SK-N-SH (cell line): Measurements from ENCODE around the gene GUCY2F.

ENCODE experiments used
- CTCF ChIP-seq: fragments of 200-600 bp; sonication (generic); IDR thresholded peaks from 2 replicates; pipeline ENCODE4 v1.6.1; 2017; ENCODE audit warnings: antibody characterized with exemption, mild to moderate bottlenecking, moderate library complexity
- EP300 ChIP-seq, 2 experiments: IDR thresholded peaks; 2 replicates each; pipeline versions ENCODE4 v1.4.0 to v1.6.1; 2012; ENCODE audit warnings: borderline replicate concordance in 1 of 2, low read depth in 1 of 2, low read length in 1 of 2
- EZH2phosphoT487 ChIP-seq: fragments of 200-600 bp; sonication (generic); IDR thresholded peaks from 2 replicates; pipeline ENCODE4 v1.6.1; 2017; ENCODE audit warnings: low read depth, mixed run types, mild to moderate bottlenecking, antibody characterized with exemption, moderate library complexity, borderline replicate concordance
- GABPA ChIP-seq: IDR thresholded peaks from 2 replicates; pipeline ENCODE4 v1.4.0; 2012; ENCODE audit warnings: low read depth, mild to moderate bottlenecking
- JUND ChIP-seq: IDR thresholded peaks from 2 replicates; pipeline ENCODE4 v1.4.0; 2012
- RXRA ChIP-seq: IDR thresholded peaks from 2 replicates; pipeline ENCODE4 v1.4.0; 2012; ENCODE audit warnings: low read depth, mild to moderate bottlenecking, borderline replicate concordance
- TCF12 ChIP-seq: IDR thresholded peaks from 2 replicates; pipeline ENCODE4 v1.4.0; 2012
- YY1 ChIP-seq: IDR thresholded peaks from 2 replicates; pipeline ENCODE4 v1.4.0; 2012; ENCODE audit warnings: low read depth, mild to moderate bottlenecking

- TF ChIP-seq CTCF (no peak), EZH2phosphoT487 (no peak), JUND (no peak), RXRA (no peak), YY1 (no peak), TCF12 (no peak), GABPA (no peak), EP300 (IDR thresholded peaks at IDR 0.05; ENCODE audit: borderline replicate concordance in 1 of 2, low read depth in 1 of 2, low read length in 1 of 2) (no peak)
Measured at GRCh38 chrX:109343671-109344070, 138.2 kb downstream of the GUCY2F start.
